PC-9 (cell line): ENCODE data around the gene STIL.

Experiments used
- CTCF ChIP-seq: fragments of 200-600 bp; sonication (generic); conservative IDR thresholded peaks from 2 replicates; pipeline ENCODE4 v1.6.1; 2017; ENCODE audit warnings: mixed run types, antibody characterized with exemption, mild to moderate bottlenecking, moderate library complexity
- EZH2 ChIP-seq: fragments of 200-600 bp; sonication (generic); IDR thresholded peaks from 2 replicates; pipeline ENCODE4 v1.8.0; 2017; ENCODE audit warnings: antibody characterized with exemption, low read depth

GRCh38 chr1:47302472-47302871 lies 11.5 kb downstream of the STIL start:
- no peak for TF ChIP-seq EZH2
- TF ChIP-seq CTCF: no peak
